ENCODE data around the gene FSIP2.

Gene FSIP2

GRCh38 chr2:185802926-185803325, 64.3 kb downstream of the FSIP2 start:
- no peak for DNase-seq

GRCh38 chr2:185806783-185807182, 68.2 kb downstream of the FSIP2 start:
- DNase-seq: no peak

- no peak for DNase-seq
Observed at GRCh38 chr2:185807351-185807750, 68.7 kb downstream of the FSIP2 start.

- DNase-seq: no peak
Observed at GRCh38 chr2:185811580-185811979, 73.0 kb downstream of the FSIP2 start.

GRCh38 chr2:185813707-185814106, 75.1 kb downstream of the FSIP2 start:
- no peak for DNase-seq

- DNase-seq: no peak
Observed at GRCh38 chr2:185817991-185818390, 79.4 kb downstream of the FSIP2 start.

- no peak for DNase-seq
Observed at GRCh38 chr2:185821467-185821866, 82.9 kb downstream of the FSIP2 start.

GRCh38 chr2:185823773-185824172, 85.2 kb downstream of the FSIP2 start:
- DNase-seq: no peak

GRCh38 chr2:185825557-185825956, 87.0 kb downstream of the FSIP2 start:
- DNase-seq: no peak

GRCh38 chr2:185828326-185828725, 89.7 kb downstream of the FSIP2 start:
- peak; percentile 5 for DNase-seq

GRCh38 chr2:185833864-185834263, 95.3 kb downstream of the FSIP2 start:
- DNase-seq: no peak

- no peak for DNase-seq
Observed at GRCh38 chr2:185835974-185836373, 97.4 kb downstream of the FSIP2 start.

GRCh38 chr2:185854885-185855284, 116.3 kb downstream of the FSIP2 start:
- no peak for DNase-seq

GRCh38 chr2:185857691-185858090, 119.1 kb downstream of the FSIP2 start:
- DNase-seq: no peak

GRCh38 chr2:185859506-185859905, 120.9 kb downstream of the FSIP2 start:
- DNase-seq: no peak

- DNase-seq: no peak
Observed at GRCh38 chr2:185860321-185860720, 121.7 kb downstream of the FSIP2 start.

GRCh38 chr2:185862657-185863398, 124.2 kb downstream of the FSIP2 start:
- DNase-seq: no peak

GRCh38 chr2:185864468-185865260, 126.1 kb downstream of the FSIP2 start:
- peak; percentile 49 for DNase-seq

GRCh38 chr2:185875136-185875931, 136.7 kb downstream of the FSIP2 start:
- DNase-seq: no peak

- DNase-seq: no peak
Observed at GRCh38 chr2:185876234-185876633, 137.6 kb downstream of the FSIP2 start.

- no peak for DNase-seq
Observed at GRCh38 chr2:185880396-185880795, 141.8 kb downstream of the FSIP2 start.

Measured in NCI-H2171 treated with DMSO at 0.1 percent for 48 hours (cell line).